NCI-H774 (cell line): Measurements from ENCODE around the gene MCFD2.
"Not testable (repeated sequence)": the region's sequence is repeated elsewhere in the genome, so short reads cannot be mapped to it uniquely, and the experiment has no call there.

Experiments
- DNase-seq: peaks from one replicate; lab custom pipeline; 2025; lab: John Stamatoyannopoulos, UW

Gene MCFD2

GRCh38 chr2:46937471-46937901 is 21.9 kb upstream of the MCFD2 start:
- DNase-seq = no peak

- no peak for DNase-seq
These were observed 21.0 kb upstream of the MCFD2 start for GRCh38 chr2:46936566-46936965.

- no peak for DNase-seq
These were observed 19.5 kb upstream of the MCFD2 start for GRCh38 chr2:46935071-46935470.

GRCh38 chr2:46929612-46930011 is 14.0 kb upstream of the MCFD2 start:
- DNase-seq = no peak

- no peak for DNase-seq
These were observed 11.3 kb upstream of the MCFD2 start for GRCh38 chr2:46926863-46927262.

GRCh38 chr2:46925474-46926351 is 10.1 kb upstream of the MCFD2 start:
- DNase-seq = no peak

GRCh38 chr2:46924608-46925007 is 9.0 kb upstream of the MCFD2 start:
- no peak for DNase-seq

GRCh38 chr2:46924038-46924437 is 8.4 kb upstream of the MCFD2 start:
- no peak for DNase-seq

- DNase-seq = no peak
These were observed 7.5 kb upstream of the MCFD2 start for GRCh38 chr2:46923041-46923528.

- DNase-seq = no peak
These were observed 7.0 kb upstream of the MCFD2 start for GRCh38 chr2:46922606-46923005.

- no peak for DNase-seq
These were observed 6.3 kb upstream of the MCFD2 start for GRCh38 chr2:46921676-46922448.

GRCh38 chr2:46917628-46918027 is 2.0 kb upstream of the MCFD2 start:
- no peak for DNase-seq

GRCh38 chr2:46915811-46916630 is 415 bp upstream of the MCFD2 start:
- peak; percentile 84 for DNase-seq

GRCh38 chr2:46914578-46915230 is 902 bp downstream of the MCFD2 start:
- DNase-seq = no peak

- DNase-seq = no peak
These were observed 1.9 kb downstream of the MCFD2 start for GRCh38 chr2:46913471-46914381.

- no peak for DNase-seq
These were observed 5.7 kb downstream of the MCFD2 start for GRCh38 chr2:46909771-46910419.

- DNase-seq = no peak
These were observed 6.5 kb downstream of the MCFD2 start for GRCh38 chr2:46909150-46909549.

- not testable (repeated sequence) for DNase-seq
These were observed 10.5 kb downstream of the MCFD2 start for GRCh38 chr2:46904908-46905678.

- not testable (repeated sequence) for DNase-seq
These were observed 12.6 kb downstream of the MCFD2 start for GRCh38 chr2:46902980-46903379.
